ENCODE data around the gene HDAC7. TPM values are rescaled to one million over a fixed set of nuclear protein-coding genes. Genes with fewer than 3 reads are reported as not detected.

HDAC7 gene
- total and polyA plus RNA-seq, 7 donors, result 11.0 to 27.8 (median 22.2) TPM

DNA sequence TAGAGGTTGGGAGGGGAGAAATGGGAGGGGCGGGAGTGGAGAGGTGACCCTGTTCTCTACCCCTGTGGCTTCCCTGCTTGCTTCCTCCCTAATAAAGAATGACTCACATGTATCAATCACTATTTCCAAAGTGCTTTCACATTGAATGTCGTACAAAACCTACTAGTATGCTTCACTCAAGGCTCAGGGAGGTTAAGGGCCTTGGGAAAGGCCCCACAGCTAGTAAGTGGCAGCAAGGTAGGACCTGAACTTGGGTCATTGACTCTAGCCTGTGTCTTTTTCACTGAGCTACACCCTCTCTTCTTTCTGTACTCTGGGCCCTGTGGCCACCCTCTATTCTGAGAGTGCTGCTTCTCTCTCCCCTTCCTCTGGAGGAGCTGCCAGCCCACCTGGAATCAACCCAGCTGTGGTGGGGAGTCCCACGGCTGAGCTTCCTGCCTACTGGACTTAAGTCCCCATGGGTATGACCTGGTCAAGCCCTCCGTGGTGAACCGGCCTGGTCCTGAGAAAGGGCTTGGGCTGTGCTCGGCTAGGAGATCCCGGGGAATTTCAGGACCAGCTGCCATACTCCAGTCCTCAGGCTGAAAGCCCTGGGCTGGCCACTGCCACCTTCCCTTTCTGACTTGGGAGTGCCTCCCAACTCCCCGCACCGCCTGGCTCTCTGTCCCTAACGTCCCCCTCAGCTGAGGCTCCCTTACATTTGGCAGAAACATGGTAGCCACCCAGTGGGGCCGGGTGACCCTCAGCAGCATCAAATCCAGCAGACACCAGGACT, 33.6 kb downstream of the HDAC7 start:
- DNase-seq (no peak), ATAC-seq (no peak)
- WGBS, 3 donors, result 72 to 75% (median 74%) methylated on average over 11 of the region's 11 CpGs
- TF ChIP-seq, protein P1, sequence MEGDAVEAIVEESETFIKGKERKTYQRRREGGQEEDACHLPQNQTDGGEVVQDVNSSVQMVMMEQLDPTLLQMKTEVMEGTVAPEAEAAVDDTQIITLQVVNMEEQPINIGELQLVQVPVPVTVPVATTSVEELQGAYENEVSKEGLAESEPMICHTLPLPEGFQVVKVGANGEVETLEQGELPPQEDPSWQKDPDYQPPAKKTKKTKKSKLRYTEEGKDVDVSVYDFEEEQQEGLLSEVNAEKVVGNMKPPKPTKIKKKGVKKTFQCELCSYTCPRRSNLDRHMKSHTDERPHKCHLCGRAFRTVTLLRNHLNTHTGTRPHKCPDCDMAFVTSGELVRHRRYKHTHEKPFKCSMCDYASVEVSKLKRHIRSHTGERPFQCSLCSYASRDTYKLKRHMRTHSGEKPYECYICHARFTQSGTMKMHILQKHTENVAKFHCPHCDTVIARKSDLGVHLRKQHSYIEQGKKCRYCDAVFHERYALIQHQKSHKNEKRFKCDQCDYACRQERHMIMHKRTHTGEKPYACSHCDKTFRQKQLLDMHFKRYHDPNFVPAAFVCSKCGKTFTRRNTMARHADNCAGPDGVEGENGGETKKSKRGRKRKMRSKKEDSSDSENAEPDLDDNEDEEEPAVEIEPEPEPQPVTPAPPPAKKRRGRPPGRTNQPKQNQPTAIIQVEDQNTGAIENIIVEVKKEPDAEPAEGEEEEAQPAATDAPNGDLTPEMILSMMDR (IDR thresholded peaks at IDR 0.05), result no peak
- H3K4me1 ChIP-seq, result no peaks in the 10 kb centered on the region
- no peak overlapping the region for H3K27ac ChIP-seq
- no peaks in the 10 kb centered on the region for H3K27me3 ChIP-seq (ENCODE audit: insufficient read depth in 3 of 3, low read length in 2 of 3)
- peaks cover 6 to 97% of the 10 kb centered on the region in 2 donors for H3K36me3 ChIP-seq (ENCODE audit: insufficient read depth in 1 of 2, low read depth in 1 of 2)
- H3K9me3 ChIP-seq, result no peaks in the 10 kb centered on the region
- intact Hi-C loops (cut with DNase I), result no loop called here
- H3K4me3 ChIP-seq, result no peak overlapping the region

DNA sequence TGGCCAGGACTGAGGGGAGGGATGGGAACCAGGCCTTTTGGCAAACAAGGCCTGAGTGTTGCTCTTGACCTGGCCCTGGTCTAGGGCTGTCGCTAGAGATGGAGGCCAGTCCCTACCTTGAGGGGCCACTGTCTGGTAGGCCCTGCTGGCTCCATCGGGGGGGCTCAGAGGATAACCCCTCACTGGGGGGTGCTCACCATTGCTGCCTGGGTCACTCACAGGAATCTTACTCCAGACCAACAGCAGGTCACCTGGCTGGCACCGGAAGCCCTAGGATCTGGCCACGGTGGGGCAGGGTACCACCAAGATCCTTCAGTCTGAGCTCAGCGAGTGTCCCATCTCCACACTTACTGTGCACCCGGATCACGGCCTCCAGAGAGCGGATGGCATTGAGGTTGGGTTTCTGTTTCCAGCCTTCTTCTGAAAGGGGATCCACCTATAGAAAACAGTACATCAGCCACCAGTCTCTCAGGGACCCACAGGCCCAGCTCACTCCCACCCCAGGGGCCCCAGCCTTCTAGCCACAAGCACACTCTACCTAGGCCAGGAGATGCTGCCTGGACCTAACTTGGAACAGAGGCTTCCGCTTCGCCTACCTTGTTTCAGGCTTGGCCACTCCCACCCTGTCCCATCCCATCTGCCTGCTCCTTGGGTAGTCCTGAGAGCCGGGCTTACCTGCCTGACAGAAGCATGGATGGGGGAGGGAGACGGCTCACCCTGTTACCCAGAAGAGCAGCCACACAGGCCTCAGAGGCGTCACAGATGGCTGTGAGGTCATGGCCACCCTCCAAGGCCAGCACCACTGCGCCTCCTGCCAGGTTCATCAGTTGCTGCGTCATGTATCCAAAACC, 34.4 kb downstream of the HDAC7 start:
- no peak overlapping the region for H3K27ac ChIP-seq
- intact Hi-C loops (cut with DNase I), result no loop called here
- peaks cover 5 to 95% of the 10 kb centered on the region in 2 donors for H3K36me3 ChIP-seq (ENCODE audit: insufficient read depth in 1 of 2, low read depth in 1 of 2)
- ATAC-seq, result no peak
- no peak for DNase-seq
- TF ChIP-seq, protein P1 (IDR thresholded peaks at IDR 0.05), result no peak
- H3K27me3 ChIP-seq (ENCODE audit: insufficient read depth in 3 of 3, low read length in 2 of 3), result no peaks in the 10 kb centered on the region
- H3K4me3 ChIP-seq, result no peak overlapping the region
- WGBS, 3 donors, result 79 to 83% (median 80%) methylated on average over 15 of the region's 15 CpGs
- H3K9me3 ChIP-seq, result no peaks in the 10 kb centered on the region
- H3K4me1 ChIP-seq, result no peaks in the 10 kb centered on the region

DNA sequence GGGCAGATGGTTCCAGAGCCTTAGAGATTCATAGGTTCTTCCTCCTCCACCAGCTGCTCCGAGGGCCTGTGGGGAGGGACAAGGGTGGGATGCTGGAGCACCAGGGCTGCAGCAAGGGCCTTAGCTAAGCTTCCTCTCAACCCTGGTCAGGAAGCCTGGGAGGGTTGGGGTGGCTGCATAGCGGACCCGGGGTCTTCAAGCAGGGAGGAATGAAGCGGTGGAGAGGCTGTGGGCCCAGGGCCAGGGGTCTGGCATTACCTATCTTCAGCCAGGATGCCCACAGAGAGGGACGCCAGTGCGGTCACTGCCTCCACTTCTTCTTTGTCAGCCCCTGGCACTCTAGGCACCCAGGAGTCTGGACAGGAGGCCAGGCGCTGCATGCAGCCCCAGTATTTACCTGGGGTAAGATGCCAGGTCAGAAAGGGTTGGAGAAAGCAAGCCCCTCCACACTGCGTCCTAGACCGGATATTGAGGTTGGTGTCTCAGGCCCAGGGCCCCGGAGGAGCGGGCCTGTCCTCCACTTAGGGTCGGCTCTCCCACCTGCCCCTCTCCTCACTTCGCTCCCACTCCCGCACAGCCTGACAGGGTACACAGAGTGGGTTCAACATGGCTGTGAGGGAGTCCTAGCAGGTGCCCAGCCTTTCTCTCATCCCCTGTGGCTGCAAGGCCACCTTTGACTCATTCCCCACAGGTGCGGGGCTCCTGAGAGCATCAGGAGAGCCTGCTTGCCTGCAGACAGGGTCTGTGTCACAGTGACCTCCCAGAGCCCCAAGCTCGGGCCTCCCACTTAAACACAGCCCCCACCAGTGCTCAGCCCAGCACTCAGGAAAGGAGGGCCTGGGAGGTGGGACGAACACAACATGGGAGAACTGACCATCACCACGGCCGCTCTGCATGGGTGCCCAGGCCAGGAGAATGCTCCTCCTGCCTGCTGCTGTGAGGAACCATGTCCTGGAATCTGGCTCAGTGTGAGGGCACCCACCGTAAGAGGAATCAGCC, 35.6 kb downstream of the HDAC7 start:
- intact Hi-C loops (cut with DNase I), result no loop called here
- no peak overlapping the region for H3K27ac ChIP-seq
- no peaks in the 10 kb centered on the region for H3K9me3 ChIP-seq
- peaks cover under 1% of the 10 kb centered on the region for H3K4me1 ChIP-seq
- 80 to 88% (median 83%) methylated on average over 19 to 20 of the region's 20 CpGs for WGBS, 3 donors
- H3K27me3 ChIP-seq (ENCODE audit: insufficient read depth in 3 of 3, low read length in 2 of 3), result no peaks in the 10 kb centered on the region
- peaks cover 5 to 88% of the 10 kb centered on the region in 2 donors for H3K36me3 ChIP-seq (ENCODE audit: insufficient read depth in 1 of 2, low read depth in 1 of 2)
- no peak overlapping the region for H3K4me3 ChIP-seq
- ATAC-seq (no peak), DNase-seq (no peak)
- TF ChIP-seq, protein P1 (IDR thresholded peaks at IDR 0.05), result no peak

DNA sequence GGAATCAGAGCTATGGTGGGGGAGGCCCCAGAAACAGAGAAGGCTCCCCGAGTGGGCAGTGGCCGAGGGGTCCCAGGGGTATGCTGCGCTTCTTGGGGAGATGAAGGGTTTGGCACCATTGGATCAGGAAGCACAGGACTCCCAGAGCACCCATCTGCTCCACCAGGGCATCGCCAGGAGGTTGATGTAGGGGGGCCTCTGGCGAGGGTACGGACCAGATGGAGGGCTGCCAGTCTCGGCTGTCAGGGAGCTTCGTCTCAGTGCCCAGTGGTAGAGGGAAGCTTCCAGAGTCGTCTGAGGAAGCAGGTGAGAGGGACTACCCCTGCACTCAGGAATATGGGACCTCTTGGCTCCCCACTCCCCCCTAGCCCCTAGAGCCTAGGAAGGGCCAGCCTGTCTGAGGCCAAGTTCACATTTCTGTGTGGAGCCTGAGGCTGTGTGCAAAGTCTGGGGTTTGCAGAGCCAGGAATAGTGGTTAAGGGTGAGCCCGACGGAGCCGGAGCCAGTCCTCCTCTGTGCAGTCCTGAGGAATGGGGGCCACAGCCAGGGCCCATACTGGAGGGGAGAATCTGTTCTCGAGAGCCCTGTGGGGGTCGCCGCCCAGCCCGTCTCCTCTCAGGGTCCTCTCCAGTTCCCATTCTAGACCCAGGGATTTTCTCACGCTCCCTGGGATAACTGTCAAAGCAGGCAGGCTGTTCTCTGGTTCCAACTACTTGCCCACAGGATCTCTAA, 36.5 kb downstream of the HDAC7 start:
- 70 to 80% (median 78%) methylated on average over 17 of the region's 17 CpGs for WGBS, 3 donors
- Histone ChIP-seq H3K36me3 (ENCODE audit: insufficient read depth in 1 of 2, low read depth in 1 of 2) (peaks cover 5 to 78% of the 10 kb centered on the region in 2 donors), H3K27ac (no peak overlapping the region), H3K27me3 (ENCODE audit: insufficient read depth in 3 of 3, low read length in 2 of 3) (no peaks in the 10 kb centered on the region), H3K9me3 (no peaks in the 10 kb centered on the region), H3K4me3 (no peak overlapping the region), H3K4me1 (peaks cover 10% of the 10 kb centered on the region)
- TF ChIP-seq, protein P1 (IDR thresholded peaks at IDR 0.05), result no peak
- DNase-seq, result no peak
- ATAC-seq, result no peak
- intact Hi-C loops (cut with DNase I), result no loop called here
